ENCODE data around the gene NUF2.

DNA sequence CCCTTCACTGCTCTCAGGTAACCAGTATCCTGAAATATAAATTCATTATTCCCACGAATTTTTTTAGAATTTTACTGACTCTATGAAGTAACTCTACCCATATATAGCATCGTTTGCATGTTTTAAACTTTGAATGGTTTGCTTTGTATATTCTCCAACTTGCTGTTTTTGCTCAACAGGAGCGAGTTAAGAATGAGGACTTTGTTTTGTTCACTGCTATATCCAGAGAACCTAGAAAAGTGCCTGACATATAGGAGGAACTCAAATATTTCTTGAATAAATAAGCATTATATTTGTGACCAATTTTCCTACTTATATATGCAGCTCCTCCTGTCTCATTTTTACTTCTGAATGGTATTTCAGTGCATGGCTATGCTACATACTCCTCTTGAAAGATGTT, 43.4 kb downstream of the NUF2 start:
- TF ChIP-seq CTCF (IDR thresholded peaks at IDR 0.05): no peak
- TF ChIP-seq EZH2 (IDR thresholded peaks at IDR 0.05; ENCODE audit: borderline replicate concordance, insufficient read depth, low read depth, low read length, poor library complexity, severe bottlenecking): no peak
